Activated T-cell treated with anti-CD3 and anti-CD28 coated beads, Interleukin-2, amount 50 U/mL, for 4 hours (primary cell): ENCODE results near the gene ADAMTSL1. TPM values are rescaled to one million over a fixed set of nuclear protein-coding genes. Genes with fewer than 3 reads are reported as not detected.

Experiments
- ATAC-seq, 2 donors: fragments of 200-7000 bp; cut with Tn5 transposase; one replicate each; pipeline ENCODE4 v1.10.0; 2021
- DNase-seq: peaks from one replicate; pipeline ENCODE4 v3.0.0-alpha.2; 2020
- H3K27me3 Mint-ChIP-seq: one replicate; pipeline ENCODE4 v1.8.0; 2021; ENCODE audit warnings: low read depth, mixed read lengths
- H3K36me3 Mint-ChIP-seq: one replicate; pipeline ENCODE4 v1.8.0; 2022; ENCODE audit warnings: mixed read lengths; ENCODE audit not compliant: insufficient read depth
- H3K4me1 Mint-ChIP-seq: one replicate; pipeline ENCODE4 v1.8.0; 2021; ENCODE audit warnings: low read depth, mixed read lengths
- H3K4me3 Mint-ChIP-seq: one replicate; pipeline ENCODE4 v1.8.0; 2021; ENCODE audit warnings: mild to moderate bottlenecking, moderate library complexity, mixed read lengths
- H3K9me3 Mint-ChIP-seq: one replicate; pipeline ENCODE4 v1.8.0; 2021; ENCODE audit warnings: mixed read lengths
- total RNA-seq, 3 donors: library from RNA; stranded (reverse); gene quantifications; one replicate each; pipeline ENCODE4 v1.2.1, GENCODE V29; 2021

The ADAMTSL1 gene
- total RNA-seq, 3 donors from 2014 or later: not detected

DNA sequence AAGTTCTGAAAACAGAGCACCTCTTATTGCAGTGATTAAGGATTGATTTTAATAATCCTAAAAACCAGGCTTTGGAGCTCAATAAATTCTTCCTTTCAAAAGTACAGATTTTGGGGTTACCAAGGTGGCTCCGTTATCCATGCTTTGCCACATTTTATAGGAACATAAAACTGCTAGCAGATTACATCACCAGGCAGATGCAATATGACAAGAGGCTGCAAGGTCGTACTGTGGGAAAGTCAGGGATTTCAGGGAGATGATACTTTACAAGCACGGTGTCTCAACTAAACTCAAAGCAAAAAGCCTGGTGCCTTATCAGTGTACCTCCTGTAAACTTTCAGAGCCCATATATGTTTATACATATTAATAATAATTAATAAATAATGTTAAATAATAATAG, 28.6 kb downstream of the ADAMTSL1 start:
- H3K4me3 Mint-ChIP-seq: no peak overlapping the region
- DNase-seq (no peak), ATAC-seq (no peak)
- H3K27me3 Mint-ChIP-seq: no peaks in the 10 kb centered on the region
- no peaks in the 10 kb centered on the region for H3K9me3 Mint-ChIP-seq
- no peaks in the 10 kb centered on the region for H3K36me3 Mint-ChIP-seq
- no peaks in the 10 kb centered on the region for H3K4me1 Mint-ChIP-seq

DNA sequence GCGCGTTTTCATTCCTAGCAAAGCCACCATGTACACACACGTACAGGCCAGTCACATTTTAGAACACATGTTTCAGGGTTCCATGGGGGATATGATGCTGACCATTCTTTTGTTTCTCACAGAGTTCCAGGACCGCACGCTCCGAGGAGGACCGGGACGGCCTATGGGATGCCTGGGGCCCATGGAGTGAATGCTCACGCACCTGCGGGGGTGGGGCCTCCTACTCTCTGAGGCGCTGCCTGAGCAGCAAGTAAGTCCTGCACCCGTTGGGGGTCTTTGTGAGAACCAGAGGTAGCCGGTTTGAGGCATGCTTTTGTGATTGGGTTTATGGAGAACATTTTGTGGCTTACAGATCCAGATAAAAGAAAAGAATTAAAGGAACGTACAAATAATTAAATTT, 30.8 kb downstream of the ADAMTSL1 start:
- ATAC-seq (no peak), DNase-seq (no peak)
- no peaks in the 10 kb centered on the region for H3K4me1 Mint-ChIP-seq
- no peaks in the 10 kb centered on the region for H3K36me3 Mint-ChIP-seq
- H3K27me3 Mint-ChIP-seq: no peaks in the 10 kb centered on the region
- no peak overlapping the region for H3K4me3 Mint-ChIP-seq
- H3K9me3 Mint-ChIP-seq: peaks cover 7% of the 10 kb centered on the region

DNA sequence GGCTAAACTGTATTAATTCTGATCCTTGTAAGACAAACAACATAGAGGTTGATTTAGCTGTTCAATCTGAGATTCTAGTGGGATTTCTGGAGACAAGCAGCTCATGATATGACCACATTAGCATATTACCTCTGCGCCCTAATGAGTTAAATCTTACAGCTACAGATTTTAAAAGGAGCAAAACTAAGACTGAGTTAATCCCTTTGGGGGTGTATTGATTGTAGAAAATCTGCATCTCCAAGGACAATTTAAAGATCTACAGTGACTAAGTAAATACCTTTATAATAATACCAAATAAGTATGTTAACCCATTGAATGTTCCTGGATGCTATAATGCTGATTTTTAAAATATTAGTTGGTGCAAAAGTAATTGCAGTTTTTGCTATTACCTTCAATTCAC, 33.2 kb downstream of the ADAMTSL1 start:
- Mint-ChIP-seq H3K36me3 (no peaks in the 10 kb centered on the region), H3K4me1 (no peaks in the 10 kb centered on the region), H3K4me3 (no peak overlapping the region), H3K9me3 (peaks cover 7% of the 10 kb centered on the region), H3K27me3 (no peaks in the 10 kb centered on the region)
- ATAC-seq: no peak
- DNase-seq: no peak

DNA sequence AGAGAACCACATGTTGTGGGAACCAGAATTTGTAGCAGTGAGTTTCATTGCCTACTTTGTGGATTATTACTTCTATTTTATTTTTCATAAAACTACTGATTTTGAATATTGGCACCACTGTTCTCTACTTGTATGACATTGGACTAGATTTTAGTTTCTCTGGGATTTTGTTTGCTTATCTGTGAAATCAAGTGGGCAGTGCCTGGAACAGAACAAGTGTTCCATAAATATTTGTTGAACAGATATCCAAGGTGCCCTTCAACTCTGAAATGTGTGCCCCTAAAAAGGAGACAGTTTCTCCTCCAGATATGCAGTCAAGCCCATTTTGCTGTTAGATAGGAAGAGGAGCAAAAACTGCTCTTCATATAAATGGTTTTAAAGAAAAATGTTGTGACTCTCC, 42.6 kb downstream of the ADAMTSL1 start:
- no peaks in the 10 kb centered on the region for H3K36me3 Mint-ChIP-seq
- ATAC-seq (no peak), DNase-seq (no peak)
- no peaks in the 10 kb centered on the region for H3K27me3 Mint-ChIP-seq
- peaks cover 8% of the 10 kb centered on the region for H3K9me3 Mint-ChIP-seq
- H3K4me3 Mint-ChIP-seq: no peak overlapping the region
- H3K4me1 Mint-ChIP-seq: no peaks in the 10 kb centered on the region

DNA sequence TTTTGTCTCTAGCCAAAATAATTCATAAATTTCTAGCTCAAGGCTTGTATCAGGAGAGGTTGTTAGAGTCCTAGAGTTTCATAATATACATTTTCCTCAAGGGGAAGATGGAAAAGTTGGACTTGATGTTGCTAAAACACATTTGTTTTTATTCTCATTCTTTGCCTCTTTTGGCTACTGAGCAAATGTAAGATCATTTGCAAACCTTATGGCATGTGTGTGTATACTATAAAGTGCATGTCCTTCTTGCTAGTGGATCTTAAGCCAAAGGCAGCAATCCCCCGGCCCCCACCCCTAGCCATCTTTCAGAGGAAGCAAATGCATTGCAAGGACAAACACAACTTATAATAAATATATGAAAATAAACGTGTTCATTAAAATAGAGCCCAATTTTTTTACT, 43.0 kb downstream of the ADAMTSL1 start:
- no peaks in the 10 kb centered on the region for H3K27me3 Mint-ChIP-seq
- no peak overlapping the region for H3K4me3 Mint-ChIP-seq
- ATAC-seq (no peak), DNase-seq (no peak)
- H3K36me3 Mint-ChIP-seq: no peaks in the 10 kb centered on the region
- no peaks in the 10 kb centered on the region for H3K4me1 Mint-ChIP-seq
- peaks cover 8% of the 10 kb centered on the region for H3K9me3 Mint-ChIP-seq

DNA sequence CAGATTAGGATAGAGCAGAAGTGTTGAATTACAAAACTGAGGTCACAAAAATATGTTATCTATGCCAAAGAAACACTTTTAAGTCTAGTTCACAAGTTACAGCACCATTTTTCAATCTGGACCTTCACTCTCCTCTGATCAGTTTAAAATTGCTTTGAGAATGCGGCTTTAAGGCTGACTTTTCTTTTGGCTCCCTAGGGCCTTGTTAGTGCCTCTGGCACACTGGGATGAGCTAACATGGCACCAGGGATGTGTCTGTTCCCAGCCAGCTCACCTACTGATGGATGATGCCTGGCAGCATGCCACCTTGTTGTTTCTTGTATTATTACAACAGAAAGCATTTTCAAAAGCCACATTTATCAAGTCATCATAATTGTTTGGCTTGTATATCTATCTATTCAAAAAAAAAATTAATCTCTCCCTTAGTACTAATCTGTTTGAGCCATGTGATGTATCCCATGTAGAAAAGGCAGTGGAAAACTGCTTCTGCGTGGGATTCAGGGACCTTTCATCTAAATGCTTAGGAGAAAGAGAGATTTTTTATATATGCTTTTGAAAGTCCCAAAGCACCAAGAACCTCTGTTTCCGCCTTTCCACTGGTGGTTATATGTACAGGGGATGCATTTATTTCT, 46.6 kb downstream of the ADAMTSL1 start:
- H3K27me3 Mint-ChIP-seq: no peaks in the 10 kb centered on the region
- ATAC-seq (no peak), DNase-seq (no peak)
- H3K9me3 Mint-ChIP-seq: peaks cover 11% of the 10 kb centered on the region
- no peaks in the 10 kb centered on the region for H3K36me3 Mint-ChIP-seq
- no peaks in the 10 kb centered on the region for H3K4me1 Mint-ChIP-seq
- H3K4me3 Mint-ChIP-seq: no peak overlapping the region

DNA sequence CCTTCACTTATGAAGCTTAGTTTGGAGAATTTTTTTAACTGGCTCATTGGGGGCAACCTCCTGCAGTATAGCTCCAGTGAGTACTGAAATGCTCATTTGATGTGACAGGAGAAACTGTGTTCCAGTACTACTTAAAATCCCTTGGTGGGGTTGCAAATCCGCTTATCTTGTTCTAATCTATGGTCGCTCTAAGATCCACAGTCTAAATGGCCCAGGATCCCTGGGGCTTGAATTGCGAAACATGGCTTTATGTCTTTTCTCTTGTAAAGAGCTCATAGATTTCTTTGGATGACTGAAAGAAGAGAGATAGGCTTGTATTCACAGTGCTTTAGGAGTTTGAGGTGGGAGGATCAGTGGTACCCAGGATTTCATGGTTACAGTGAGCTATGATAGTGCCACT, 52.7 kb downstream of the ADAMTSL1 start:
- no peaks in the 10 kb centered on the region for H3K36me3 Mint-ChIP-seq
- no peak for ATAC-seq
- H3K27me3 Mint-ChIP-seq: no peaks in the 10 kb centered on the region
- peaks cover 4% of the 10 kb centered on the region for H3K9me3 Mint-ChIP-seq
- H3K4me3 Mint-ChIP-seq: no peak overlapping the region
- no peaks in the 10 kb centered on the region for H3K4me1 Mint-ChIP-seq
- no peak for DNase-seq

DNA sequence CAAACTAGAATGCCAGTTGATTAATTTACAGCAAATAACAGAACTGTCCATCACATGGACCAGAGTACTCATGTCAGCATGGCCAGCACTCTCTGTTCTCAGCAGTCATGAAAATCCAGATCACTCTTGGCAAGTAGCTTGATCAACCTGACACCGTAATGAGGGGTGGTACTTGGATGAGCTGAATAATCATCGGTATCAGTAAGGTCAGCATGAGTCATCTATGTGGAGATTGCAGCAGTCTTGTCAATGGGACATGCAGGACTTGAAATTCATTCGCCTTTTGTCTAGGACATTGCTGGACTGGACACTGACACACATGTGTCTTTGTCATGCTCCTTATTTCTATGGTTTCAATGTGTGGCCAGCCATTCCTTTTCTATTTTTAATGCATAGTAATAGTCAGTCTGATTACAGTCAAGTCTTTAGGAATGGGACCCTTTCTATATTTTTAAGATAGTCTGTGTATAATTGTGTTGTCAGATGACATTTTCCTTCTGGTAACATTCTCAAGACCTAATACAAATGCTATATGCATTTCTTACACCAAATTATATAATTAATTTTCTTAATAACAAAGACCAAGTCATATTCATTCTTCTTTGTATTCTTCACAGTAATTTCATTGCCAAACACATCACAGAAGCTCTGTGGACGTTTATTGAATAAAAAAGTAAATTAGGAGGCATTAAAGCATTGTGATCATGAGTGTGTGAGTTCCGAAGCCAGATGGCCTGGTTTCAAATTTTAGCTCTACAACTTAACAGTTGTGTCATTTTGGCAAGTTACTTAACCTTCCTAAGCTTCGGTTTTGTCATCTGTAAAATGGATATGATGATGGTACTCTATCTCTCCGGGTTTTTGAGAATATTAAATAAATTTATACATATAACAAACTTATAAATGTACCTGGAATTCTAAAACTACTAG, 57.4 kb downstream of the ADAMTSL1 start:
- Mint-ChIP-seq H3K9me3 (peaks cover 24% of the 10 kb centered on the region), H3K4me1 (no peaks in the 10 kb centered on the region), H3K27me3 (no peaks in the 10 kb centered on the region), H3K36me3 (no peaks in the 10 kb centered on the region), H3K4me3 (no peak overlapping the region)
- no peak for ATAC-seq
- DNase-seq: no peak

DNA sequence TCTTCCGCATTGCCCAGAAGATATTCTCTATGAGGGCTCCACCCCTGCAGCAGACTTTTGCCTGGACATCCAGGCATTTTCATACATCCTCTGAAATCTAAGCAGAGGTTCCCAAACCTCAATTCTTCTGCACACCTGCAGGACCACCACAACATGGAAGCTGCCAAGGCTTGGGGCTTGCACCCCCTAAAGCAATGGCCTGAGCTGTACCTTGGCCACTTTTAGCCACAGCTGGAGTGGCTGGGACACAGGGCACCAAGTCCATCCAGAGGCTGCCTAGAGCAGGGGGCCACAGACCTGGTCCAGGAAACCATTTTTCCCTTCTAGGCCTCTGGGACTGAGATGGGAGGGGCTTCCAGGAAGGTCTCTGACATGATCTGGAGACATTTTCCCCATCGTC, 60.7 kb downstream of the ADAMTSL1 start:
- no peaks in the 10 kb centered on the region for H3K4me1 Mint-ChIP-seq
- no peaks in the 10 kb centered on the region for H3K36me3 Mint-ChIP-seq
- H3K4me3 Mint-ChIP-seq: no peak overlapping the region
- no peaks in the 10 kb centered on the region for H3K27me3 Mint-ChIP-seq
- DNase-seq: no peak
- H3K9me3 Mint-ChIP-seq: peaks cover 28% of the 10 kb centered on the region
- no peak for ATAC-seq

DNA sequence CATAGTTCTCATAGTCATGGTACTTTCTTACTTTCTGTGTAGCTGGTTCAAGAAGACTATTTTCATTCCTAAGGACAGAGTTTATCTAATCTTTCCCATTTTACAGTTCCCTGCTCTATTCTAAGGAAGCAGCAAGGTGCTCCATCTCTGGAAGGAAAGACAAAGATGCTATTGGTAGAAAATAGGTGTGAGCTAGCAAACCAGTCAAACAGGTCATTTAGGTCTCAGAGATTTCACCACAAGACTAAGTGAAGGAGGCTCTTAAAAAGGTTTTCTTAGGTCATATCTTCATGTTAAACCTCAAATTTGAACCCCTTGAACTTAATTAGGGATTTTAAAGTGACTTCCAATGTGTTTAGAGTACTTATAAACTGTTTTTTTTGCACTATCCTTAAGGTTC, 62.6 kb downstream of the ADAMTSL1 start:
- Mint-ChIP-seq H3K4me1 (no peaks in the 10 kb centered on the region), H3K36me3 (no peaks in the 10 kb centered on the region), H3K27me3 (no peaks in the 10 kb centered on the region), H3K4me3 (no peak overlapping the region), H3K9me3 (peaks cover 28% of the 10 kb centered on the region)
- no peak for ATAC-seq
- DNase-seq: no peak

DNA sequence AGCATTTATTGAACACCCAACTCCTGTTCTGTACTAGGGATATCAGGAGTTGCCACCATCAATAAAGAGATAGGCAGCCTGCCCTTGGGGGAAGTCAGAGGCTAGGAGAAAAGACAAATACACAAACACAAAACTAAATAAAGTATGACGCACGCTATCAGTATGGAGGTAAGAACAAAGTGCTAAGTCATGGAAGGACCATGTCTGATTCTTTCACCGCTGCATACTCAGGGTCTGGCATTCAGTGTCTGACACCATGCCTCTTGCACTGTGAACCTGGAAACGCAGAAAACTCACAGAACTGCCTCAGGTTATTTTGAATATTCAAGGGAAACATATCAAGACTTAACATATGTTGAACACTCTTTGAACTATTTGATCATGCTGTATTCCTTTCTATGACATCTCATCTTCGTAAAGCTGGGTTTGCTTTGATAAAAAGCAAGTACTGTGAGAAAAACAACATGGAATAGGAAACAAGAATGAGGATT, 65.3 kb downstream of the ADAMTSL1 start:
- H3K9me3 Mint-ChIP-seq: peaks cover 19% of the 10 kb centered on the region
- ATAC-seq (no peak), DNase-seq (no peak)
- H3K4me1 Mint-ChIP-seq: no peaks in the 10 kb centered on the region
- no peak overlapping the region for H3K4me3 Mint-ChIP-seq
- no peaks in the 10 kb centered on the region for H3K27me3 Mint-ChIP-seq
- H3K36me3 Mint-ChIP-seq: no peaks in the 10 kb centered on the region

DNA sequence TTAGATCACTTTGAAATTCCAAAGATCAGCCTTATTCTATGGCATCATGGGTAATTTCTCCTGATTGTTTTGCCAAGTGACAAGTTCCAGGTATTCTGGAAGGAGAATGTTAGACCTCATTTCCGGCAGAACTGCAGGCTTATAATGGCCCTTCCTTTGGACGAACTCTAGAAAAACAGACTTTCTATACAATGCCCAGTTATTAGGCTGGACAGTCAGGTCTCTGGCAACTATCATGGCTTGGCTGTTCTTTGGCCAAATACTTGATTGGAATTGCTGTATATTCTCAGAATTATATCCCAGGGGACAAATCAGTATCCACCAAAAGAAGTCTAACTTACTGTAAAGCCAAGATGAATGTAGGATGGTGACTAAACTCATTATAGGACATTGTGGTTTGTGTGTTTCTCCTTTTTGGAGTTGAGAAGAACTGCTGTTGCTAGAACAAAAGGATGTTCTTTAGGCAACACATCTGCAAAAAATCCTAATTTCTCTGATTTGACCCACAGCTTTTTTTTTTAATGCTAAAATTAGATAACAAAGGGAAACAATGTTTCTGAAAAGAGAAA, 69.0 kb downstream of the ADAMTSL1 start:
- no peak for ATAC-seq
- Mint-ChIP-seq H3K4me1 (no peaks in the 10 kb centered on the region), H3K36me3 (no peaks in the 10 kb centered on the region), H3K27me3 (no peaks in the 10 kb centered on the region), H3K4me3 (no peak overlapping the region), H3K9me3 (no peaks in the 10 kb centered on the region)
- DNase-seq: no peak

DNA sequence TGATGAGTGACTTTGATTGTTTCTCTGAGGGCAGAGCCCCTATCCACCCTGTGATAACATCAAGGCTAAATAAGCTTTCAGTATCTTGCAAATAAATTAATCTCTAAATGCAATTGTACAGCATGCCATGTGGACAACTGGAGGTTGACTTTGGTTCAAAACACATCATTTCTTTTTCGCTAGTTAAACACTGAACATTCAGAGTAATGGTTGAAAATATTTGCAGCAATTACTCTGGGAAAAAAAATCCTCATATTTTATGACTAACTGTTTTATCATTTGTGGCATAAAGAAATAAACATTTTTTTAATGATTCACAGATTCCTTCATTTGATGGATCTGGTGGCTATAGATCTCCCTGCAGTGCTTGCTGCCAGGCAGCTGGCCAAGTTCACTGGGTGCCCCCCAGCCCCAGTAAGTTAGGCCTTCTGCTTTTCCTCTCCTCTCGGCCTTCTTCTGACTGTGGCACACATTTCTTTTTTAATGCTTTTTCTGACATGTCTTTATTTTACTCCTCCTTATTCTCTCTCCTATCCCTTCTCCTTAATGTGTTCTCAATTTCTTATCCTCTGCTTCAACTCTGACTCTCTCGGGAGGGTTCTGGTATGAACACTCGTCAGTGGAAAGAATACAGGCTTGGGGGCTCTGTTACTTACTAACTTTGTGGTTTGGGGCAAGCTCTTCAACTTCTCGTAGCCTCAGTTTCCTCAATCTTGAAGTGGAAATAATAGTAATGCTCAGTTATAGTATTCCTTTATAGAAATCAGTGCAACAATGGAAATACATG, 69.6 kb downstream of the ADAMTSL1 start:
- no peaks in the 10 kb centered on the region for H3K9me3 Mint-ChIP-seq
- ATAC-seq: no peak
- H3K27me3 Mint-ChIP-seq: no peaks in the 10 kb centered on the region

DNA sequence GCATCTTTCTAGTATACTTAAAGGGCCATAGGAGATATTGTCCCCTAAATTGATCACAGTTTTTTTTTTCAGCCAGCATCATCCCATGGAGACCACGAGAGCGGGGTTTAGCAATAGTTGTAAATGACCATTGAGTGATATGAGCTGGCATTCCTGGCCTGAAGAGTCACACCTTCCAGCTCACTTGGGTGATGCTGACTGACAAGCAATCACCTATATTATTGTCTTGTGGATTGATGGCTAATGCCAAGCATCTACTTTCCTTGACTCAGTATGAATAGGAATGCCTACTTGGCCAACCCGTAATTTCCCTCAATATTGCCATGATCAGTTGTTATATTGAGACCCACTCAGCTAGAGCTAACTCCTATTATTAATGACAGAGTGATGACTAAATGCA, 70.5 kb downstream of the ADAMTSL1 start:
- Mint-ChIP-seq H3K4me1 (no peaks in the 10 kb centered on the region), H3K4me3 (no peak overlapping the region), H3K36me3 (no peaks in the 10 kb centered on the region), H3K27me3 (no peaks in the 10 kb centered on the region), H3K9me3 (no peaks in the 10 kb centered on the region)
- ATAC-seq (no peak), DNase-seq (no peak)

More for the DNA sequence above, 69.6 kb downstream of the ADAMTSL1 start:
- Mint-ChIP-seq H3K4me1 (no peaks in the 10 kb centered on the region), H3K4me3 (no peak overlapping the region), H3K36me3 (no peaks in the 10 kb centered on the region)
- no peak for DNase-seq
